ENCODE results near the gene FOXL1. TPM values are rescaled to one million over a fixed set of nuclear protein-coding genes. Genes with fewer than 3 reads are reported as not detected.
A peak's percentile ranks its signal among the peaks of the same experiment; 100 is the strongest.

FOXL1 gene
- total and polyA plus RNA-seq, 12 donors = 0.40 to 1.9 (median 0.84) TPM

GRCh38 chr16:86578611-86579267 is 390 bp downstream of the FOXL1 start:
- intact Hi-C loops (cut with DNase I) = loop anchor here in 8 of 10 donors (5.0 to 10.0 kb wide), 9 partner anchors 34 to 484 kb away; no protein-coding TSS in a partner anchor
- H3K4me1 ChIP-seq = peaks cover 0 to 66% (median 16%) of the 10 kb centered on the region in 9 donors
- no peaks in the 10 kb centered on the region for H3K9me3 ChIP-seq
- WGBS, 2 donors = 7 to 13% methylated on average over 66 to 69 of the region's 69 CpGs
- peaks cover 7 to 91% (median 77%) of the 10 kb centered on the region in 7 donors for H3K27me3 ChIP-seq
- DNase-seq = peak in 1 of 2 donors; percentile 69
- H3K36me3 ChIP-seq = no peaks in the 10 kb centered on the region
- peak in 6 of 8 donors; percentile 6 to 57 (median 22) for ATAC-seq
- peak overlapping the region; percentile 56 to 85 (median 74) for H3K27ac ChIP-seq
- TF ChIP-seq CTCF (IDR thresholded peaks at IDR 0.05) = no peak
- peak overlapping the region in 9 of 10 donors; percentile 15 to 47 (median 32) for H3K4me3 ChIP-seq

- Histone ChIP-seq H3K27me3 (peaks cover 7 to 87% (median 77%) of the 10 kb centered on the region in 7 donors), H3K27ac (peak overlapping the region; percentile 53 to 85 (median 74))
Measured at GRCh38 chr16:86579268-86580062, 1.1 kb downstream of the FOXL1 start.

GRCh38 chr16:86580063-86580790 is 1.9 kb downstream of the FOXL1 start:
- peak overlapping the region in 7 of 10 donors; percentile 26 to 47 (median 37) for H3K4me3 ChIP-seq
- peaks cover 0 to 64% (median 12%) of the 10 kb centered on the region in 9 donors for H3K4me1 ChIP-seq
- intact Hi-C loops (cut with DNase I) = loop anchor here in 1 of 10 donors (5.0 kb wide), 1 partner anchor 87 kb away; no protein-coding TSS in a partner anchor
- DNase-seq (no peak), ATAC-seq (no peak)
- no peak for TF ChIP-seq CTCF (IDR thresholded peaks at IDR 0.05)
- WGBS, 2 donors = 60 to 70% methylated on average over 19 of the region's 19 CpGs
- H3K27ac ChIP-seq = peak overlapping the region in 7 of 10 donors; percentile 53 to 85 (median 74)
- no peaks in the 10 kb centered on the region for H3K36me3 ChIP-seq
- H3K27me3 ChIP-seq = peaks cover 7 to 83% (median 69%) of the 10 kb centered on the region in 7 donors
- no peaks in the 10 kb centered on the region for H3K9me3 ChIP-seq

More at GRCh38 chr16:86579268-86580062, 1.1 kb downstream of the FOXL1 start:
- H3K36me3 ChIP-seq = no peaks in the 10 kb centered on the region
- DNase-seq (peak in 1 of 2 donors; percentile 51), ATAC-seq (peak in 1 of 8 donors; percentile 9)
- H3K4me3 ChIP-seq = peak overlapping the region in 9 of 10 donors; percentile 15 to 47 (median 32)
- no peak for TF ChIP-seq CTCF (IDR thresholded peaks at IDR 0.05)
- no peaks in the 10 kb centered on the region for H3K9me3 ChIP-seq
- peaks cover 0 to 64% (median 16%) of the 10 kb centered on the region in 9 donors for H3K4me1 ChIP-seq
- WGBS, 2 donors = 16 to 17% methylated on average over 58 to 69 of the region's 69 CpGs
- intact Hi-C loops (cut with DNase I) = loop anchor here in 8 of 10 donors (5.0 to 10.0 kb wide), 9 partner anchors 33 to 483 kb away; no protein-coding TSS in a partner anchor

All from heart right ventricle (tissue), 16 donors.